Measurements from ENCODE around the gene TRPC4AP. TPM values are rescaled to one million over a fixed set of nuclear protein-coding genes. Genes with fewer than 3 reads are reported as not detected.

TRPC4AP gene
- total RNA-seq, 2 experiments from 2014 or later = 63.5 to 65.7 TPM

Other genes with a start within 250 kb of the TRPC4AP start
- 1 to 10 TPM; 5.7 to 5.9 TPM for gene GGT7, start 220.0 kb downstream of the TRPC4AP start, total RNA-seq
- gene ACSS2, start 216.2 kb downstream of the TRPC4AP start, total RNA-seq = 10 to 100 TPM; 43.5 to 47.5 TPM
- 10 to 100 TPM; 54.2 to 60.0 TPM for gene GSS, start 137.0 kb downstream of the TRPC4AP start, total RNA-seq
- under 1 TPM; 0.08 to 0.15 TPM for gene MYH7B, start 136.9 kb downstream of the TRPC4AP start, total RNA-seq
- 10 to 100 TPM; 29.7 to 30.5 TPM for gene EDEM2, start 54.5 kb upstream of the TRPC4AP start, total RNA-seq
- gene PROCR, start 79.3 kb upstream of the TRPC4AP start, total RNA-seq = under 1 TPM; 0.88 to 0.95 TPM
- not detected for gene MMP24, start 133.9 kb upstream of the TRPC4AP start, total RNA-seq
- 10 to 100 TPM; 45.6 to 48.7 TPM for gene MMP24OS, start 185.3 kb upstream of the TRPC4AP start, total RNA-seq
- 10 to 100 TPM; 86.1 to 91.3 TPM for gene EIF6, start 192.0 kb upstream of the TRPC4AP start, total RNA-seq
- gene FAM83C, start 199.6 kb upstream of the TRPC4AP start, total RNA-seq = not detected